WTC11 (cell line): Measurements from ENCODE around the gene FGD5. TPM values are rescaled to one million over a fixed set of nuclear protein-coding genes. Genes with fewer than 3 reads are reported as not detected.
A peak's percentile ranks its signal among the peaks of the same experiment; 100 is the strongest.

ENCODE experiments used
- ATAC-seq: fragments of 200-7000 bp; cut with Tn5 transposase; 2 replicates; pipeline ENCODE4 v1.10.0; 2021; ENCODE audit warnings: mild to moderate bottlenecking, moderate library complexity
- CTCF ChIA-PET: fragments of 300-600 bp; sonication (Branson Sonifier 250); formaldehyde crosslinking; loops from one replicate; lab custom pipeline; 2021; ENCODE audit warnings: antibody characterized with exemption; lab: Charles Lee
- POLR2A ChIA-PET: fragments of 350-600 bp; sonication (Branson Sonifier 250); formaldehyde crosslinking; loops from one replicate; lab custom pipeline; 2021; ENCODE audit warnings: antibody characterized with exemption; lab: Charles Lee
- DNase-seq: peaks from one replicate; pipeline ENCODE4 v3.0.0; 2021; ENCODE audit warnings: low spot score
- H3K27ac Mint-ChIP-seq: 2 replicates; pipeline ENCODE4 v1.8.0; 2021; ENCODE audit warnings: mixed read lengths
- H3K27me3 Mint-ChIP-seq: 2 replicates; pipeline ENCODE4 v1.8.0; 2021; ENCODE audit warnings: low read depth, mild to moderate bottlenecking, moderate library complexity, mixed read lengths
- H3K36me3 Mint-ChIP-seq: 2 replicates; pipeline ENCODE4 v1.8.0; 2021; ENCODE audit warnings: mixed read lengths
- H3K4me1 Mint-ChIP-seq: 2 replicates; pipeline ENCODE4 v1.8.0; 2022; ENCODE audit warnings: mixed read lengths
- H3K4me3 Mint-ChIP-seq: 2 replicates; pipeline ENCODE4 v1.8.0; 2021; ENCODE audit warnings: mild to moderate bottlenecking, moderate library complexity, mixed read lengths
- H3K9me3 Mint-ChIP-seq: 2 replicates; pipeline ENCODE4 v1.8.0; 2021; ENCODE audit warnings: mixed read lengths
- ESRRA ChIP-seq: sonication (generic); formaldehyde crosslinking; IDR thresholded peaks from 2 replicates; pipeline ENCODE4 v1.8.1; 2022; ENCODE audit warnings: mild to moderate bottlenecking, missing genetic modification reagents, borderline replicate concordance
- FOXJ3 ChIP-seq: sonication (generic); formaldehyde crosslinking; IDR thresholded peaks from 2 replicates; pipeline ENCODE4 v1.9.0; 2021; ENCODE audit warnings: missing genetic modification reagents, mild to moderate bottlenecking, borderline replicate concordance
- KAT7 ChIP-seq: sonication (generic); formaldehyde crosslinking; IDR thresholded peaks from 2 replicates; pipeline ENCODE4 v1.8.1; 2023; ENCODE audit warnings: missing genetic modification reagents, mild to moderate bottlenecking, borderline replicate concordance
- NR2C2 ChIP-seq: sonication (generic); formaldehyde crosslinking; IDR thresholded peaks from 2 replicates; pipeline ENCODE4 v1.8.0; 2022; ENCODE audit warnings: mild to moderate bottlenecking, missing genetic modification reagents
- PRRX2 ChIP-seq: fragments of 250-450 bp; sonication (Bioruptor Pico); IDR thresholded peaks from 2 replicates; pipeline ENCODE4 v1.8.0; 2021; ENCODE audit warnings: mild to moderate bottlenecking
- SMAD4 ChIP-seq: sonication (generic); formaldehyde crosslinking; IDR thresholded peaks from 2 replicates; pipeline ENCODE4 v1.8.0; 2022; ENCODE audit warnings: mild to moderate bottlenecking, missing genetic modification reagents
- TCF7 ChIP-seq: sonication (generic); formaldehyde crosslinking; IDR thresholded peaks from 2 replicates; pipeline ENCODE4 v1.8.0; 2022; ENCODE audit warnings: mild to moderate bottlenecking, low read depth, missing genetic modification reagents, moderate library complexity
- ZBTB21 ChIP-seq: sonication (generic); formaldehyde crosslinking; IDR thresholded peaks from 2 replicates; pipeline ENCODE4 v1.8.1; 2023; ENCODE audit warnings: mild to moderate bottlenecking, missing genetic modification reagents, borderline replicate concordance
- ZNF121 ChIP-seq: sonication (generic); formaldehyde crosslinking; IDR thresholded peaks from 2 replicates; pipeline ENCODE4 v1.8.0; 2023; ENCODE audit warnings: missing genetic modification reagents
- total RNA-seq: library from RNA; stranded (reverse); gene quantifications from 3 replicates; pipeline ENCODE4 v1.2.3, GENCODE V29; 2021
- TF ChIP-seq, protein P1 (sequence below): sonication (generic); formaldehyde crosslinking; IDR thresholded peaks from 2 replicates; pipeline ENCODE4 v1.8.1; 2023; ENCODE audit warnings: mild to moderate bottlenecking, missing genetic modification reagents, borderline replicate concordance
- TF ChIP-seq, protein P2 (sequence below): fragments of 250-450 bp; sonication (Bioruptor Pico); conservative IDR thresholded peaks from 2 replicates; pipeline ENCODE4 v1.9.0; 2021; ENCODE audit warnings: mild to moderate bottlenecking
- TF ChIP-seq, protein P3 (sequence below): fragments of 250-450 bp; sonication (Bioruptor Pico); IDR thresholded peaks from 2 replicates; pipeline ENCODE4 v1.9.0; 2021; ENCODE audit warnings: moderate library complexity, mild to moderate bottlenecking, inconsistent platforms, borderline replicate concordance
- TF ChIP-seq, protein P4 (sequence below): sonication (generic); formaldehyde crosslinking; conservative IDR thresholded peaks from 2 replicates; pipeline ENCODE4 v1.8.1; 2022; ENCODE audit warnings: mild to moderate bottlenecking, missing genetic modification reagents
- TF ChIP-seq, protein P5 (sequence below): fragments of 250-450 bp; sonication (Bioruptor Pico); IDR thresholded peaks from 2 replicates; pipeline ENCODE4 v1.9.0; 2021; ENCODE audit warnings: mild to moderate bottlenecking
- TF ChIP-seq, protein P6 (sequence below): fragments of 250-450 bp; sonication (Bioruptor Pico); IDR thresholded peaks from 2 replicates; pipeline ENCODE4 v2.1.2; 2022; ENCODE audit warnings: mild to moderate bottlenecking, moderate library complexity

FGD5 gene
- total RNA-seq, 1 experiment from 2014 or later: 18.3 TPM

DNA sequence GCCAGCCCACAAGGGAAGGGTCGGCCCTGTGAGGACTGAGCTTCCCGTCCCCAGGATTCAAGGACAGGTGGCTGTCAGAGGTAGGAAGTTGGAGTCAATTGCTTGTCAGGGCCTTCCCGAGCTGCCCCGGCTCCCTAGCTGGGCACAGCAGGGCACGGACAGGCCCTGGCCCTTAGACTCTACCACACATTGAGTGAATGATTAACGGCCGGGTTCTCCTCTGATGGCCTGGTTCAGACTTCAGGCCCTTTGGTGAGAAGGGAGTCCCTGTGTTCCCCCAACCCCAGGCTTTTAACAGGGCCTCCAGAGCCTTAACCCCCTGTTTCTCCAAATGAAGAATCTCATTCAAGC is 16.4 kb upstream of the FGD5 start:
- Mint-ChIP-seq H3K36me3 (no peaks in the 10 kb centered on the region), H3K4me3 (no peak overlapping the region), H3K27ac (no peak overlapping the region), H3K27me3 (peaks cover 9% of the 10 kb centered on the region), H3K4me1 (peaks cover 17% of the 10 kb centered on the region), H3K9me3 (peaks cover 10% of the 10 kb centered on the region)
- CTCF ChIA-PET: interaction anchor here (1.0 to 1.3 kb wide), 4 partner anchors 9 to 119 kb away, joined by 4 to 7 read pairs (median 5); no protein-coding TSS in a partner anchor
- ATAC-seq: no peak
- TF ChIP-seq PRRX2 (CRISPR knock-in tag) (no peak), TCF7 (CRISPR knock-in tag) (no peak), NR2C2 (CRISPR knock-in tag) (no peak)
- TF ChIP-seq, protein P1, sequence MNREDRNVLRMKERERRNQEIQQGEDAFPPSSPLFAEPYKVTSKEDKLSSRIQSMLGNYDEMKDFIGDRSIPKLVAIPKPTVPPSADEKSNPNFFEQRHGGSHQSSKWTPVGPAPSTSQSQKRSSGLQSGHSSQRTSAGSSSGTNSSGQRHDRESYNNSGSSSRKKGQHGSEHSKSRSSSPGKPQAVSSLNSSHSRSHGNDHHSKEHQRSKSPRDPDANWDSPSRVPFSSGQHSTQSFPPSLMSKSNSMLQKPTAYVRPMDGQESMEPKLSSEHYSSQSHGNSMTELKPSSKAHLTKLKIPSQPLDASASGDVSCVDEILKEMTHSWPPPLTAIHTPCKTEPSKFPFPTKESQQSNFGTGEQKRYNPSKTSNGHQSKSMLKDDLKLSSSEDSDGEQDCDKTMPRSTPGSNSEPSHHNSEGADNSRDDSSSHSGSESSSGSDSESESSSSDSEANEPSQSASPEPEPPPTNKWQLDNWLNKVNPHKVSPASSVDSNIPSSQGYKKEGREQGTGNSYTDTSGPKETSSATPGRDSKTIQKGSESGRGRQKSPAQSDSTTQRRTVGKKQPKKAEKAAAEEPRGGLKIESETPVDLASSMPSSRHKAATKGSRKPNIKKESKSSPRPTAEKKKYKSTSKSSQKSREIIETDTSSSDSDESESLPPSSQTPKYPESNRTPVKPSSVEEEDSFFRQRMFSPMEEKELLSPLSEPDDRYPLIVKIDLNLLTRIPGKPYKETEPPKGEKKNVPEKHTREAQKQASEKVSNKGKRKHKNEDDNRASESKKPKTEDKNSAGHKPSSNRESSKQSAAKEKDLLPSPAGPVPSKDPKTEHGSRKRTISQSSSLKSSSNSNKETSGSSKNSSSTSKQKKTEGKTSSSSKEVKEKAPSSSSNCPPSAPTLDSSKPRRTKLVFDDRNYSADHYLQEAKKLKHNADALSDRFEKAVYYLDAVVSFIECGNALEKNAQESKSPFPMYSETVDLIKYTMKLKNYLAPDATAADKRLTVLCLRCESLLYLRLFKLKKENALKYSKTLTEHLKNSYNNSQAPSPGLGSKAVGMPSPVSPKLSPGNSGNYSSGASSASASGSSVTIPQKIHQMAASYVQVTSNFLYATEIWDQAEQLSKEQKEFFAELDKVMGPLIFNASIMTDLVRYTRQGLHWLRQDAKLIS (CRISPR knock-in tag): no peak
- TF ChIP-seq, protein P2, sequence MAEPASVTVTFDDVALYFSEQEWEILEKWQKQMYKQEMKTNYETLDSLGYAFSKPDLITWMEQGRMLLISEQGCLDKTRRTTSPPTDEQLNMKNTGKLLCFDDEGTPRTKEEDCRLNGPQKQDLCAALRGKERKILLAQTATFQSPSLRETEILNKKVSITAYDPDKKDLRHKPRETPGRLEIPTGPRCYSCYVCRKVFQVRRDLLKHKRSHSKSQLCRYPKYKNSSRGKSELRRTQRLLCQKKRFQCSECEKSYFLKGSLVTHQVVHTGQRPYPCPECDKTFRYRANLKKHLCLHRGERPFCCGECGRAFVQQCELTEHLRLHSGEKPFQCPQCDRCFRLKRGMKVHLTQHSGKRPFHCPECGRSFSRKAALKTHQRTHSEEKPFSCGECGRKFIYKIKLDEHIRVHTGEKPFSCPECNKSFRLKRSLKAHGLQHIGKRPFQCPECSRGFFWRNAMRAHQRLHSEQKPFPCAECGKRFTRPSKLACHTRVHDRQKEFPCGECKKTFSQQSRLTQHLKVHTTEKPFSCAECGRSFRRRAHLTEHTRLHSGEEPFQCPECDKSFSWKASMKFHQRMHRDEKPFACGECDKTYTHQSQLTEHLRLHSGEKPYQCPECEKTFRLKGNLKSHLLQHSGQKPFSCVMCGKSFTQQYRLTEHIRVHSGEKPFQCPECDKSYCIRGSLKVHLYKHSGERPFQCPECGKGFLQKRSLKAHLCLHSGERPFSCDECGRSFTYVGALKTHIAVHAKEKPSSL (CRISPR knock-in tag): no peak
- POLR2A ChIA-PET: no interaction called here
- DNase-seq: no peak

DNA sequence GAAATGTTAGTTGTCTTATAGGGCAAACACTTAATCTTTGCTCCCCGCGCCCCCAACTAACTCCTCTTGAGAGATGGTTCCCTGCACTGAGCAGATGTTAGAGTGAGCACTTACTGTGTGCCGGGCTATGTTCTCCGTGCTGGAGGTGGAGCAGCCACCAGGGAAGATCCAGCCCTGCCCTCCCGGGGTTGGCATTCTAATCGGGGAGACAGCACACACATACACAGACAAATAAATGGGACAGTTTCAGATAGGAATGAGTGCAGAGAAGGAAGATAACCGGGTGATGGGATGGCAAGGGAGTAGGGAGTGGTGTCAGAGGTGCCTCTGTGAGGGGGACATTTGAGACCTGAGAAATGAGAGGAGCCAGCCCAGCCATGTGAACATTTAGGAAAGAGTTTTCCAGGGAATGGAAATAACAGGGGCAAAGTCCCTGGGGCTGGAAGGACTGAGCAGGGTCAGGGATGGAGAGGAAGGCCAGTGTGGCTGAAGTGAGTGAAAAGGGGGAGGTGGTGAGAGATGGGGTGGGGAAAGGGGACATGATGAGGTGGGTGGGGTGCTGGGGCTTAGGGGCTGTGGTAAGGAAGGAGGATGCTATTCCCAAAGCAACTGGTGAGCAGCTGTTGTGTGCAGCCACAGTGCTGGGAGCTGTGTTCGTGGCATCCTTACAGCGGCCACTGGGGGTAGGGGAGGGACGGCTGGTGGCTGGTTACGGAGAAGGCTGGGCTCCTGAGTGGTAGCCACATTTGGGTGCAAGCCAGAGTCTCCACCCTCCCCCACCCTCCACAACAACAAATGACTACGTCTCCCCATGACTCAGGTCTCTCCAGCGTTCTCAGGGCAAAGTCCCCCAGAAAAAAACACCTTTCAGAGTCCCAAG is 15.4 kb upstream of the FGD5 start:
- ChIA-PET CTCF (interaction anchor here (1.0 to 1.6 kb wide), 3 partner anchors 22 to 122 kb away, joined by 3 to 4 read pairs (median 4); no protein-coding TSS in a partner anchor), POLR2A (no interaction called here)
- peaks cover 18% of the 10 kb centered on the region for H3K27me3 Mint-ChIP-seq
- DNase-seq (no peak), ATAC-seq (peak; percentile 54)
- no peak overlapping the region for H3K4me3 Mint-ChIP-seq
- peaks cover 16% of the 10 kb centered on the region for H3K4me1 Mint-ChIP-seq
- peaks cover 10% of the 10 kb centered on the region for H3K9me3 Mint-ChIP-seq
- no peaks in the 10 kb centered on the region for H3K36me3 Mint-ChIP-seq
- TF ChIP-seq, protein P3, sequence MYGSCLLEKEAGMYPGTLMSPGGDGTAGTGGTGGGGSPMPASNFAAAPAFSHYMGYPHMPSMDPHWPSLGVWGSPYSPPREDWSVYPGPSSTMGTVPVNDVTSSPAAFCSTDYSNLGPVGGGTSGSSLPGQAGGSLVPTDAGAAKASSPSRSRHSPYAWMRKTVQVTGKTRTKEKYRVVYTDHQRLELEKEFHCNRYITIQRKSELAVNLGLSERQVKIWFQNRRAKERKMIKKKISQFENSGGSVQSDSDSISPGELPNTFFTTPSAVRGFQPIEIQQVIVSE (CRISPR knock-in tag): no peak
- TF ChIP-seq, protein P4, sequence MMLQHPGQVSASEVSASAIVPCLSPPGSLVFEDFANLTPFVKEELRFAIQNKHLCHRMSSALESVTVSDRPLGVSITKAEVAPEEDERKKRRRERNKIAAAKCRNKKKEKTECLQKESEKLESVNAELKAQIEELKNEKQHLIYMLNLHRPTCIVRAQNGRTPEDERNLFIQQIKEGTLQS (CRISPR knock-in tag): no peak
- TF ChIP-seq ZBTB21 (CRISPR knock-in tag): no peak
- TF ChIP-seq, protein P5, sequence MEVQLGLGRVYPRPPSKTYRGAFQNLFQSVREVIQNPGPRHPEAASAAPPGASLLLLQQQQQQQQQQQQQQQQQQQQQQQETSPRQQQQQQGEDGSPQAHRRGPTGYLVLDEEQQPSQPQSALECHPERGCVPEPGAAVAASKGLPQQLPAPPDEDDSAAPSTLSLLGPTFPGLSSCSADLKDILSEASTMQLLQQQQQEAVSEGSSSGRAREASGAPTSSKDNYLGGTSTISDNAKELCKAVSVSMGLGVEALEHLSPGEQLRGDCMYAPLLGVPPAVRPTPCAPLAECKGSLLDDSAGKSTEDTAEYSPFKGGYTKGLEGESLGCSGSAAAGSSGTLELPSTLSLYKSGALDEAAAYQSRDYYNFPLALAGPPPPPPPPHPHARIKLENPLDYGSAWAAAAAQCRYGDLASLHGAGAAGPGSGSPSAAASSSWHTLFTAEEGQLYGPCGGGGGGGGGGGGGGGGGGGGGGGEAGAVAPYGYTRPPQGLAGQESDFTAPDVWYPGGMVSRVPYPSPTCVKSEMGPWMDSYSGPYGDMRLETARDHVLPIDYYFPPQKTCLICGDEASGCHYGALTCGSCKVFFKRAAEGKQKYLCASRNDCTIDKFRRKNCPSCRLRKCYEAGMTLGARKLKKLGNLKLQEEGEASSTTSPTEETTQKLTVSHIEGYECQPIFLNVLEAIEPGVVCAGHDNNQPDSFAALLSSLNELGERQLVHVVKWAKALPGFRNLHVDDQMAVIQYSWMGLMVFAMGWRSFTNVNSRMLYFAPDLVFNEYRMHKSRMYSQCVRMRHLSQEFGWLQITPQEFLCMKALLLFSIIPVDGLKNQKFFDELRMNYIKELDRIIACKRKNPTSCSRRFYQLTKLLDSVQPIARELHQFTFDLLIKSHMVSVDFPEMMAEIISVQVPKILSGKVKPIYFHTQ: no peak
- TF ChIP-seq FOXJ3 (CRISPR knock-in tag): no peak
- TF ChIP-seq, protein P6, sequence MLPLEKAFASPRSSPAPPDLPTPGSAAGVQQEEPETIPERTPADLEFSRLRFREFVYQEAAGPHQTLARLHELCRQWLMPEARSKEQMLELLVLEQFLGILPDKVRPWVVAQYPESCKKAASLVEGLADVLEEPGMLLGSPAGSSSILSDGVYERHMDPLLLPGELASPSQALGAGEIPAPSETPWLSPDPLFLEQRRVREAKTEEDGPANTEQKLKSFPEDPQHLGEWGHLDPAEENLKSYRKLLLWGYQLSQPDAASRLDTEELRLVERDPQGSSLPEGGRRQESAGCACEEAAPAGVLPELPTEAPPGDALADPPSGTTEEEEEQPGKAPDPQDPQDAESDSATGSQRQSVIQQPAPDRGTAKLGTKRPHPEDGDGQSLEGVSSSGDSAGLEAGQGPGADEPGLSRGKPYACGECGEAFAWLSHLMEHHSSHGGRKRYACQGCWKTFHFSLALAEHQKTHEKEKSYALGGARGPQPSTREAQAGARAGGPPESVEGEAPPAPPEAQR (CRISPR knock-in tag): no peak
- no peak for TF ChIP-seq ESRRA (CRISPR knock-in tag)
- TF ChIP-seq KAT7 (CRISPR knock-in tag): no peak
- TF ChIP-seq PRRX2 (CRISPR knock-in tag): no peak
- no peak for TF ChIP-seq SMAD4 (CRISPR knock-in tag)
- no peak for TF ChIP-seq ZNF121 (CRISPR knock-in tag)
- no peak overlapping the region for H3K27ac Mint-ChIP-seq
